ENCODE data around the gene WDR37.
"Not testable (repeated sequence)": the region's sequence is repeated elsewhere in the genome, so short reads cannot be mapped to it uniquely, and the experiment has no call there.

WDR37 gene

DNA sequence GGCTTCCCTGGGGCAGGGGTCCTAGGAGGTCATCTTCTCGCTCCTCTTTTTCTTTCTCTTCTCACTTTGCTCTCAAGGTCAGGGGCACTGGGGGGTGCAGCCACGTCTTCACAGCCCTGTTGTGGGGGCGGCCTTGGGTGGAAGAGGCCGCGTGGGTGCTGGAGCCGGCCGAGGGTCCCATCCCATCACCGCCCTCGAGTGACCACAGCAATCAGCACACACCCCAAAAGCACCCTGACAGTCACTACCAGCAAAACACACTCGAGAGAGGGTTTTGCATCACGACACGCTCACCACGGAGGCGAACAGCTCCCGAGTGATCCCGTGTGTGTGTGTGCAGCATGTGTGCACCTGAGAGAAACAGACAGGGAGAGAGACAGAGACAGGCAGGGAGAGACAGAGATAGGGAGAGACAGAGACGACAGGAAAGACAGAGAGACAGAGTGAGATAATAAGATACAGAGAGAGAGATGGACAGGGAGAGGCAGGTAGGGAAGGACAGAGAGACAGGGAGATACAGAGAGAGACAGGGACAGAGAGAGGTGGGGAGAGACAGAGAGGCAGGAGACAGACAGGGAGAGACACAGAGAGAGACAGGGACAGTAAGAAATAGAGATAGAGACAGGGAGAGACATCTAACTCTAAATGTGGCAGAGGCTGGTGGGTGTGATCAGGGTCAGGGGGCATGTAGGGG lies 100.9 kb downstream of the WDR37 start:
- Histone ChIP-seq H2BK15ac (ENCODE audit: low read depth, poor library complexity, severe bottlenecking) (no peak overlapping the region), H3K9ac (ENCODE audit: low read length) (no peak overlapping the region), H2BK120ac (ENCODE audit: low read depth, low read length) (no peak overlapping the region), H2BK12ac (ENCODE audit: low read length in 2 of 2) (no peak overlapping the region), H3K4me3 (ENCODE audit: insufficient read depth in 1 of 2, low read depth in 1 of 2, low read length in 2 of 2) (no peak overlapping the region), H3K18ac (ENCODE audit: low read depth in 1 of 2, low read length in 2 of 2) (no peak overlapping the region), H2AFZ (ENCODE audit: low read depth, low read length) (no peak overlapping the region), H4K91ac (ENCODE audit: low read length) (no peak overlapping the region), H3K79me1 (replicated peaks; ENCODE audit: low read length, poor library complexity, severe bottlenecking) (no peaks in the 10 kb centered on the region), H3K4me2 (ENCODE audit: low read length, poor library complexity, severe bottlenecking) (no peak overlapping the region), H3K36me3 (ENCODE audit: control insufficient read depth in 1 of 2, insufficient read depth in 2 of 2, low read depth in 1 of 2, low read length in 2 of 2) (no peaks in the 10 kb centered on the region), H3K4me1 (ENCODE audit: control insufficient read depth, insufficient read depth, low read depth, low read length) (peaks cover 3% of the 10 kb centered on the region), H3K14ac (ENCODE audit: low read length in 2 of 2) (no peak overlapping the region), H4K8ac (ENCODE audit: low read length) (no peak overlapping the region), H3K27ac (ENCODE audit: low read length, poor library complexity, severe bottlenecking) (no peak overlapping the region), H2BK5ac (ENCODE audit: low read depth, low read length, poor library complexity, severe bottlenecking) (no peak overlapping the region), H3K9me3 (ENCODE audit: control insufficient read depth, low read length) (no peaks in the 10 kb centered on the region), H3K4ac (ENCODE audit: low read depth in 1 of 2, low read length in 2 of 2) (no peak overlapping the region), H3K23ac (ENCODE audit: low read length in 2 of 2) (no peak overlapping the region), H2AK5ac (ENCODE audit: low read length, severe bottlenecking) (no peak overlapping the region), H3K27me3 (ENCODE audit: control insufficient read depth in 1 of 2, insufficient read depth in 1 of 2, low read length in 2 of 2) (peaks cover 22 to 28% of the 10 kb centered on the region in 2 experiments)
- no peak for DNase-seq
- WGBS, result 86% methylated on average over 11 of the region's 17 CpGs

DNA sequence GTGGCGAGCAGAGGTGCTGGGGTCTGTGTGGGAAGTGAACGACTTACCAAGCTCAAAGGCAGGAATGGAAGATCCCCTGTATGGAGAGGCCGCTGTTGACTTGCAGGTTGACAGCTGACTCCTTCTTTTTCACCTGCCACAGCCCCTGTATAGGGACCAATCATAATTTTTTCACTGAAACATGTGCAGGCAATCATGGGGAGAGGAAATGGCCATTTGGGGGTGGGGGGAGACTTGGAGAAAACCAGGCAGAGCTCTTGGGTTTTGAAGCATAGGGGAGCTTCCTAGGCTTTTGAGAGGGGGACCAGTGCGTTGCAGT lies 101.4 kb downstream of the WDR37 start:
- Histone ChIP-seq H3K9ac (ENCODE audit: low read length) (no peak overlapping the region), H3K4me3 (ENCODE audit: insufficient read depth in 1 of 2, low read depth in 1 of 2, low read length in 2 of 2) (no peak overlapping the region), H3K18ac (ENCODE audit: low read depth in 1 of 2, low read length in 2 of 2) (no peak overlapping the region), H2AK5ac (ENCODE audit: low read length, severe bottlenecking) (no peak overlapping the region), H3K4ac (ENCODE audit: low read depth in 1 of 2, low read length in 2 of 2) (no peak overlapping the region), H2BK120ac (ENCODE audit: low read depth, low read length) (no peak overlapping the region), H3K36me3 (ENCODE audit: control insufficient read depth in 1 of 2, insufficient read depth in 2 of 2, low read depth in 1 of 2, low read length in 2 of 2) (no peaks in the 10 kb centered on the region), H3K14ac (ENCODE audit: low read length in 2 of 2) (no peak overlapping the region), H2AFZ (ENCODE audit: low read depth, low read length) (no peak overlapping the region), H3K27me3 (ENCODE audit: control insufficient read depth in 1 of 2, insufficient read depth in 1 of 2, low read length in 2 of 2) (peaks cover 27 to 28% of the 10 kb centered on the region in 2 experiments), H2BK15ac (ENCODE audit: low read depth, poor library complexity, severe bottlenecking) (no peak overlapping the region), H4K8ac (ENCODE audit: low read length) (no peak overlapping the region), H4K91ac (ENCODE audit: low read length) (no peak overlapping the region), H2BK5ac (ENCODE audit: low read depth, low read length, poor library complexity, severe bottlenecking) (no peak overlapping the region), H3K4me1 (ENCODE audit: control insufficient read depth, insufficient read depth, low read depth, low read length) (no peaks in the 10 kb centered on the region), H3K4me2 (ENCODE audit: low read length, poor library complexity, severe bottlenecking) (no peak overlapping the region), H3K27ac (ENCODE audit: low read length, poor library complexity, severe bottlenecking) (no peak overlapping the region), H3K23ac (ENCODE audit: low read length in 2 of 2) (no peak overlapping the region), H3K9me3 (ENCODE audit: control insufficient read depth, low read length) (no peaks in the 10 kb centered on the region), H2BK12ac (ENCODE audit: low read length in 2 of 2) (no peak overlapping the region), H3K79me1 (replicated peaks; ENCODE audit: low read length, poor library complexity, severe bottlenecking) (no peaks in the 10 kb centered on the region)
- WGBS, result 68% methylated on average over 4 of the region's 4 CpGs
- no peak for DNase-seq

DNA sequence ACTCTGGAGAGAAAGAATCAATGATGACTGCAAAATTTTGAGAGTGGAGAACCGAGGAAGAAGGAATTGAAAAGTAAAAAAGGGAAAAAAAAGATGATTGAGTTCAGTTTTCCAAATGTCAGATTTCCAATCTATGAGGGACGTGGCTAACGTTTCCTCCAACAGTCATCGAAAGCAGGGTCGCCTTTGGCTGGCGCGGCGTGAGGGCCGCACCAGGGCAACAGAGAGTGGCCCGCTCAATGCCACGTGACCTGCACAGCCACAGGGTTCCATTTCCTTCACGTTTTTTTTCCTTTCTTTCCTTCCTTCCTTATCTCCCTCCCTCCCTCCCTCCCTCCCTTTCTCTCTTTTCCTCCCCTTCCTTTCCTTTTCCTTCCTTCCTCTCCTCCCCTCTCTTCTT lies 101.9 kb downstream of the WDR37 start:
- H3K4me1 ChIP-seq (ENCODE audit: control insufficient read depth, insufficient read depth, low read depth, low read length), result no peaks in the 10 kb centered on the region
- no peak overlapping the region for H3K4me3 ChIP-seq (ENCODE audit: insufficient read depth in 1 of 2, low read depth in 1 of 2, low read length in 2 of 2)
- peaks cover 28 to 32% of the 10 kb centered on the region in 2 experiments for H3K27me3 ChIP-seq (ENCODE audit: control insufficient read depth in 1 of 2, insufficient read depth in 1 of 2, low read length in 2 of 2)
- no peak overlapping the region for H2AFZ ChIP-seq (ENCODE audit: low read depth, low read length)
- H2BK120ac ChIP-seq (ENCODE audit: low read depth, low read length), result no peak overlapping the region
- H3K4ac ChIP-seq (ENCODE audit: low read depth in 1 of 2, low read length in 2 of 2), result no peak overlapping the region
- H4K8ac ChIP-seq (ENCODE audit: low read length), result no peak overlapping the region
- no peak for DNase-seq
- no peak overlapping the region for H3K4me2 ChIP-seq (ENCODE audit: low read length, poor library complexity, severe bottlenecking)
- no peak overlapping the region for H3K9ac ChIP-seq (ENCODE audit: low read length)
- H2BK12ac ChIP-seq (ENCODE audit: low read length in 2 of 2), result no peak overlapping the region
- no peak overlapping the region for H2BK5ac ChIP-seq (ENCODE audit: low read depth, low read length, poor library complexity, severe bottlenecking)
- no peak overlapping the region for H2AK5ac ChIP-seq (ENCODE audit: low read length, severe bottlenecking)
- no peak overlapping the region for H3K18ac ChIP-seq (ENCODE audit: low read depth in 1 of 2, low read length in 2 of 2)
- H3K27ac ChIP-seq (ENCODE audit: low read length, poor library complexity, severe bottlenecking), result no peak overlapping the region
- no peak overlapping the region for H3K23ac ChIP-seq (ENCODE audit: low read length in 2 of 2)
- no peak overlapping the region for H4K91ac ChIP-seq (ENCODE audit: low read length)
- no peaks in the 10 kb centered on the region for H3K9me3 ChIP-seq (ENCODE audit: control insufficient read depth, low read length)
- 85% methylated on average over 12 of the region's 12 CpGs for WGBS
- H3K36me3 ChIP-seq (ENCODE audit: control insufficient read depth in 1 of 2, insufficient read depth in 2 of 2, low read depth in 1 of 2, low read length in 2 of 2), result no peaks in the 10 kb centered on the region
- H2BK15ac ChIP-seq (ENCODE audit: low read depth, poor library complexity, severe bottlenecking), result no peak overlapping the region
- H3K14ac ChIP-seq (ENCODE audit: low read length in 2 of 2), result no peak overlapping the region
- H3K79me1 ChIP-seq (replicated peaks; ENCODE audit: low read length, poor library complexity, severe bottlenecking), result no peaks in the 10 kb centered on the region

DNA sequence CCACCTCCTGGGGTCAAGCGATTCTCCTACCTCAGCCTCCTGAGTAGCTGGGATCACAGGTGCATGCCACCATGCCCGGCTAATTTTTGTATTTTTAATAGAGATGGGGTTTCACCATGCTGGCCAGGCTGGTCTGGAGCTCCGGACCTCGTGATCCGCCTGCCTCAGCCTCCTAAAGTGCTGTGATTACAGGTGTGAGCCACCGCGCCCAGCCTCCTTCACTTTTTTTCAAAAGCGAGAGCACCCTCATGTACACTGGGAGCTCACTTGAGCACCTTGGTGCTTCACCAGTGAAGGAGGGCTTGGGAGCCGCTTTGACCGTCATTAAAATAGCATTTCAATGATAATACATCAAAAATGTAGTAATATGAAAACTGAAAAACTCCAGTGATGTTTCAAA lies 102.4 kb downstream of the WDR37 start:
- not testable (repeated sequence) for H3K4me3 ChIP-seq (ENCODE audit: insufficient read depth in 1 of 2, low read depth in 1 of 2, low read length in 2 of 2); H2BK15ac ChIP-seq (ENCODE audit: low read depth, poor library complexity, severe bottlenecking); H3K9ac ChIP-seq (ENCODE audit: low read length); H2BK12ac ChIP-seq (ENCODE audit: low read length in 2 of 2); H3K4ac ChIP-seq (ENCODE audit: low read depth in 1 of 2, low read length in 2 of 2); H3K4me1 ChIP-seq (ENCODE audit: control insufficient read depth, insufficient read depth, low read depth, low read length); H3K14ac ChIP-seq (ENCODE audit: low read length in 2 of 2); H4K8ac ChIP-seq (ENCODE audit: low read length); H3K79me1 ChIP-seq (replicated peaks; ENCODE audit: low read length, poor library complexity, severe bottlenecking); DNase-seq; H3K4me2 ChIP-seq (ENCODE audit: low read length, poor library complexity, severe bottlenecking); H2BK5ac ChIP-seq (ENCODE audit: low read depth, low read length, poor library complexity, severe bottlenecking); H3K23ac ChIP-seq (ENCODE audit: low read length in 2 of 2); H2AK5ac ChIP-seq (ENCODE audit: low read length, severe bottlenecking); H3K18ac ChIP-seq (ENCODE audit: low read depth in 1 of 2, low read length in 2 of 2); H3K27ac ChIP-seq (ENCODE audit: low read length, poor library complexity, severe bottlenecking); H4K91ac ChIP-seq (ENCODE audit: low read length); H3K36me3 ChIP-seq (ENCODE audit: control insufficient read depth in 1 of 2, insufficient read depth in 2 of 2, low read depth in 1 of 2, low read length in 2 of 2); H2BK120ac ChIP-seq (ENCODE audit: low read depth, low read length); H2AFZ ChIP-seq (ENCODE audit: low read depth, low read length); H3K9me3 ChIP-seq (ENCODE audit: control insufficient read depth, low read length)
- peaks cover 28 to 37% of the 10 kb centered on the region in 2 experiments for H3K27me3 ChIP-seq (ENCODE audit: control insufficient read depth in 1 of 2, insufficient read depth in 1 of 2, low read length in 2 of 2)
- WGBS, result 91% methylated on average over 7 of the region's 10 CpGs

All from mesenchymal stem cell (in vitro differentiated cells and primary cell).